Measurements from ENCODE around the gene MRPS27. TPM values are rescaled to one million over a fixed set of nuclear protein-coding genes. Genes with fewer than 3 reads are reported as not detected.
A peak's percentile ranks its signal among the peaks of the same experiment; 100 is the strongest.

Gene MRPS27
- polyA plus RNA-seq, 2 of the 4 experiments (the other 2 are of a cell fraction): 81.0 to 141 TPM

- no peak for DNase-seq (ENCODE audit: low read depth in 1 of 2, low spot score in 1 of 2)
- Histone ChIP-seq H3K4me2 (no peak overlapping the region), H3K4me1 (peaks cover 16% of the 10 kb centered on the region), H3K27ac (peak overlapping the region in 1 of 2 experiments; percentile 71; a peak in 3 of 6 replicates), H3K9me3 (no peaks in the 10 kb centered on the region), H3K4me3 (no peak overlapping the region)
- no peak for ATAC-seq
- POLR2A ChIA-PET: no interaction called here
- WGBS (ENCODE audit: missing lambda C conversion rate): 95% methylated on average over 1 of the region's 1 CpG
- CTCF ChIA-PET: interaction anchor here (1.2 kb wide), 1 partner anchor 10 kb away, joined by 5 read pairs; no protein-coding TSS in a partner anchor
- no peak for TF ChIP-seq TFCP2L1 (CRISPR knock-in tag; IDR thresholded peaks at IDR 0.05)
- TF ChIP-seq HES2 (IDR thresholded peaks at IDR 0.05): no peak
- FAIRE-seq: no peak
Observed at GRCh38 chr5:72235725-72236124, 84.3 kb downstream of the MRPS27 start.

- no peak for DNase-seq (ENCODE audit: low read depth in 1 of 2, low spot score in 1 of 2)
- POLR2A ChIA-PET: no interaction called here
- ATAC-seq: no peak
- Histone ChIP-seq H3K9me3 (no peaks in the 10 kb centered on the region), H3K4me1 (peaks cover 16% of the 10 kb centered on the region), H3K4me3 (no peak overlapping the region), H3K27ac (peak overlapping the region; percentile 16 to 71; a peak in 4 of 6 replicates), H3K4me2 (peak overlapping the region; percentile 27)
- 95% methylated on average over 1 of the region's 1 CpG for WGBS (ENCODE audit: missing lambda C conversion rate)
- TF ChIP-seq NFE2L2 (conservative IDR thresholded peaks at IDR 0.05; ENCODE audit: low read length) (no peak), MYC (IDR thresholded peaks at IDR 0.05; ENCODE audit: borderline replicate concordance, low read length) (no peak), CBX2 (IDR thresholded peaks at IDR 0.05; ENCODE audit: borderline replicate concordance, low read depth) (no peak), CHD2 (IDR thresholded peaks at IDR 0.05; ENCODE audit: low read length, partially characterized antibody) (no peak), NPAS2 (CRISPR knock-in tag; IDR thresholded peaks at IDR 0.05; ENCODE audit: borderline replicate concordance) (no peak), KDM1A (IDR thresholded peaks at IDR 0.05; ENCODE audit: low read depth) (no peak), EHMT2 (IDR thresholded peaks at IDR 0.05; ENCODE audit: low read depth) (no peak), PBX3 (IDR thresholded peaks at IDR 0.05) (no peak), MAFK (IDR thresholded peaks at IDR 0.05; ENCODE audit: partially characterized antibody) (no peak), ATOH8 (CRISPR knock-in tag; IDR thresholded peaks at IDR 0.05; ENCODE audit: low read depth) (no peak), RNF2 (IDR thresholded peaks at IDR 0.05; ENCODE audit: borderline replicate concordance, low read depth) (no peak)
- CTCF ChIA-PET: interaction anchor here (1.5 kb wide), 1 partner anchor 11 kb away, joined by 5 read pairs; no protein-coding TSS in a partner anchor
- no peak for FAIRE-seq
Observed at GRCh38 chr5:72234868-72235267, 85.2 kb downstream of the MRPS27 start.

- H3K27ac ChIP-seq: peak overlapping the region; percentile 16 to 71; a peak in 4 of 6 replicates
- FAIRE-seq: no peak
- TF ChIP-seq FOSL2 (IDR thresholded peaks at IDR 0.05) (no peak), FOSL2 (CRISPR knock-in tag; IDR thresholded peaks at IDR 0.05) (peak; percentile 73), JUNB (IDR thresholded peaks at IDR 0.05) (no peak), MAFK (IDR thresholded peaks at IDR 0.05; ENCODE audit: partially characterized antibody) (peak; percentile 46)
- H3K4me2 ChIP-seq: peak overlapping the region; percentile 27
- peak; percentile 50 to 70; a peak in 4 of 6 replicates for ATAC-seq
- H3K4me1 ChIP-seq: peaks cover 16% of the 10 kb centered on the region
- POLR2A ChIA-PET: no interaction called here
- no peak overlapping the region for H3K4me3 ChIP-seq
- CTCF ChIA-PET: interaction anchor here (1.2 to 1.5 kb wide), 2 partner anchors 11 to 12 kb away, joined by 3 to 5 read pairs; no protein-coding TSS in a partner anchor
- DNase-seq (ENCODE audit: low read depth in 1 of 2, low spot score in 1 of 2): peak in 1 of 2 experiments; percentile 30
- no peaks in the 10 kb centered on the region for H3K9me3 ChIP-seq
Observed at GRCh38 chr5:72234265-72234700, 85.8 kb downstream of the MRPS27 start.

- 0 out of 6 replicates have a peak overlapping the region, but pooled peaks of 1 of the 2 experiments have one; percentile 16 for H3K27ac ChIP-seq
- CTCF ChIA-PET: interaction anchor here (1.2 to 1.5 kb wide), 3 partner anchors 12 to 64 kb away, joined by 3 to 5 read pairs (median 3); no protein-coding TSS in a partner anchor
- FAIRE-seq: no peak
Observed at GRCh38 chr5:72233835-72234234, 86.2 kb downstream of the MRPS27 start.

More at GRCh38 chr5:72233835-72234234, 86.2 kb downstream of the MRPS27 start:
- TF ChIP-seq REST (IDR thresholded peaks at IDR 0.05): no peak
- no peaks in the 10 kb centered on the region for H3K9me3 ChIP-seq
- no peak overlapping the region for H3K4me3 ChIP-seq
- DNase-seq (ENCODE audit: low read depth in 1 of 2, low spot score in 1 of 2) (no peak), ATAC-seq (no peak)
- 95% methylated on average over 1 of the region's 1 CpG for WGBS (ENCODE audit: missing lambda C conversion rate)
- H3K4me2 ChIP-seq: peak overlapping the region; percentile 27
- POLR2A ChIA-PET: no interaction called here
- H3K4me1 ChIP-seq: peaks cover 16% of the 10 kb centered on the region
